ENCODE measurements around the gene TSPEAR.
"Not testable (repeated sequence)": the region's sequence is repeated elsewhere in the genome, so short reads cannot be mapped to it uniquely, and the experiment has no call there.

TSPEAR gene

GRCh38 chr21:44580231-44580821, 131.0 kb downstream of the TSPEAR start, which contains the start of gene KRTAP10-5:
TSS of gene KRTAP10-5 (minus strand) at chr21:44580604. CDS start at chr21:44580578, 26 bp downstream.
- DNase-seq = not testable (repeated sequence)

- no peak for DNase-seq
Observed at GRCh38 chr21:44579833-44580144, 131.6 kb downstream of the TSPEAR start.

GRCh38 chr21:44579056-44579832, 132.1 kb downstream of the TSPEAR start:
- no peak for DNase-seq

- no peak for DNase-seq
Observed at GRCh38 chr21:44578371-44579055, 132.9 kb downstream of the TSPEAR start.

- no peak for DNase-seq
Observed at GRCh38 chr21:44576025-44576420, 135.3 kb downstream of the TSPEAR start.

- DNase-seq = no peak
Observed at GRCh38 chr21:44575307-44576024, 135.9 kb downstream of the TSPEAR start.

- DNase-seq = no peak
Observed at GRCh38 chr21:44574457-44575306, 136.7 kb downstream of the TSPEAR start.

- not testable (repeated sequence) for DNase-seq
Observed at GRCh38 chr21:44573630-44574456, 137.5 kb downstream of the TSPEAR start, which contains the start of gene KRTAP10-4. TSS of gene KRTAP10-4 (plus strand) at chr21:44573729. CDS start at chr21:44573759, 30 bp downstream.

GRCh38 chr21:44572959-44573583, 138.3 kb downstream of the TSPEAR start:
- no peak for DNase-seq

- no peak for DNase-seq
Observed at GRCh38 chr21:44571844-44572782, 139.3 kb downstream of the TSPEAR start.

- DNase-seq = no peak
Observed at GRCh38 chr21:44571296-44571695, 140.1 kb downstream of the TSPEAR start.

GRCh38 chr21:44569861-44570517, 141.4 kb downstream of the TSPEAR start:
- DNase-seq = no peak

- DNase-seq = no peak
Observed at GRCh38 chr21:44568667-44569556, 142.5 kb downstream of the TSPEAR start.

GRCh38 chr21:44568261-44568660, 143.1 kb downstream of the TSPEAR start:
- DNase-seq = no peak

GRCh38 chr21:44567481-44568171, 143.7 kb downstream of the TSPEAR start:
- no peak for DNase-seq

GRCh38 chr21:44566403-44566802, 145.0 kb downstream of the TSPEAR start:
- DNase-seq = no peak

GRCh38 chr21:44564886-44565598, 146.3 kb downstream of the TSPEAR start:
- no peak for DNase-seq
